Measurements from ENCODE around the gene MLEC. TPM values are rescaled to one million over a fixed set of nuclear protein-coding genes. Genes with fewer than 3 reads are reported as not detected.

Gene MLEC
- total and polyA plus RNA-seq, 9 of the 15 experiments (the other 6 are each of a cell fraction or from before 2014, with no cell fraction given): 18.5 to 108 (median 57.8) TPM

- TF ChIP-seq NR2C1 (IDR thresholded peaks at IDR 0.05) (no peak), NR2C1 (tag; IDR thresholded peaks at IDR 0.05) (no peak), BMI1 (IDR thresholded peaks at IDR 0.05; ENCODE audit: low read length) (0 out of 2 replicates have a peak, but pooled peaks have one; percentile 69), SMAD3 (CRISPR knock-in tag; conservative IDR thresholded peaks at IDR 0.05) (no peak), SAFB (IDR thresholded peaks at IDR 0.05; ENCODE audit: borderline replicate concordance, low read depth, low read length) (no peak), ELF2 (CRISPR knock-in tag; IDR thresholded peaks at IDR 0.05) (no peak), PTBP1 (IDR thresholded peaks at IDR 0.05; ENCODE audit: low read depth, low read length) (no peak), MBD2 (IDR thresholded peaks at IDR 0.05; ENCODE audit: borderline replicate concordance, low read depth) (peak; percentile 89), HDAC8 (tag; IDR thresholded peaks at IDR 0.05) (no peak), CREM (IDR thresholded peaks at IDR 0.05; ENCODE audit: low read depth) (peak; percentile 75; the same call in 1 of the 2 replicates), KAT8 (IDR thresholded peaks at IDR 0.05; ENCODE audit: low read depth) (no peak), SFPQ (IDR thresholded peaks at IDR 0.05; ENCODE audit: low read depth, low read length) (no peak), CCAR2 (IDR thresholded peaks at IDR 0.05; ENCODE audit: low read depth, low read length) (no peak), ARID3A (IDR thresholded peaks at IDR 0.05; ENCODE audit: borderline replicate concordance, low read depth, low read length) (no peak), ZNF57 (CRISPR knock-in tag; IDR thresholded peaks at IDR 0.05) (no peak), GABPB2 (CRISPR knock-in tag; conservative IDR thresholded peaks at IDR 0.05) (no peak), E2F3 (CRISPR knock-in tag; IDR thresholded peaks at IDR 0.05) (no peak), C11orf30 (IDR thresholded peaks at IDR 0.05; ENCODE audit: low read depth) (no peak), TRIM24 (IDR thresholded peaks at IDR 0.05) (no peak)
Observed at GRCh38 chr12:120686151-120686689, 729 bp upstream of the MLEC start (continued).
